ENCODE measurements around the gene ETAA1.

The ETAA1 gene

DNA sequence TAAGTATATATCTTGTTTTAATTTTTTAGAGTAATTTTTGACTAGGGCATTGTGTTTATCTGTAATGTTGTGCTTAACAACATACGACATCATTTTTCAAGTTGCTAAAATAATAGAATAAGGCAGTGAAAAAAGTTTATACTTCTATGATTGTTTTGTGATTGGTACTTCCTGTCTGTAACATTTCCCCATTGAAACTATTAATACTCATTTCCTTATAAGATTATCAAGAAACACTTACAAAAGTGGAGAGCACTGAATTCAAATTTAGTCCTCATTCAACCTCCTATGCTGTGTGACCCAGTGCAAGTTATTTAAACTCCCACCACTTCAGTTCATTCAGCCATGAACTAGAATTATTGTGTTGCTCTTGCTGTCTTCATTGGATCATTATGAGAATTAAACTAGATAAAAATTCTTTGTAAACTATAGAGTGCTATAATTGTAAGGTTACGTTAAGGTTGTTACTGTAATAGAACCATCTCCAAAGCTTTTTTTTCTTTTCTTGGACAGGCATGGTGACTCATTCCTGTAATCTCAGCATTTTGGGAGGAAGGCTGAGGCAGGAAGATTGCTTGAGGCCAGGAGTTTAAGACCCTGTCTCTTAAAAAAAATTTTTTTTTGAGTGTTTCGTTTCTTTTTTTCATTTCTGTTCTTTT, 2.8 kb downstream of the ETAA1 start:
- Histone ChIP-seq H2AFZ (ENCODE audit: low read depth, low read length) (no peak overlapping the region), H3K4me1 (ENCODE audit: insufficient read depth, low read length) (peaks cover 4% of the 10 kb centered on the region), H3K9me3 (ENCODE audit: low read length) (no peaks in the 10 kb centered on the region), H3K27me3 (ENCODE audit: insufficient read depth, low read length) (no peaks in the 10 kb centered on the region), H3K36me3 (ENCODE audit: insufficient read depth, low read length) (peaks cover 53% of the 10 kb centered on the region), H3K4me3 (ENCODE audit: low read length) (no peak overlapping the region)

DNA sequence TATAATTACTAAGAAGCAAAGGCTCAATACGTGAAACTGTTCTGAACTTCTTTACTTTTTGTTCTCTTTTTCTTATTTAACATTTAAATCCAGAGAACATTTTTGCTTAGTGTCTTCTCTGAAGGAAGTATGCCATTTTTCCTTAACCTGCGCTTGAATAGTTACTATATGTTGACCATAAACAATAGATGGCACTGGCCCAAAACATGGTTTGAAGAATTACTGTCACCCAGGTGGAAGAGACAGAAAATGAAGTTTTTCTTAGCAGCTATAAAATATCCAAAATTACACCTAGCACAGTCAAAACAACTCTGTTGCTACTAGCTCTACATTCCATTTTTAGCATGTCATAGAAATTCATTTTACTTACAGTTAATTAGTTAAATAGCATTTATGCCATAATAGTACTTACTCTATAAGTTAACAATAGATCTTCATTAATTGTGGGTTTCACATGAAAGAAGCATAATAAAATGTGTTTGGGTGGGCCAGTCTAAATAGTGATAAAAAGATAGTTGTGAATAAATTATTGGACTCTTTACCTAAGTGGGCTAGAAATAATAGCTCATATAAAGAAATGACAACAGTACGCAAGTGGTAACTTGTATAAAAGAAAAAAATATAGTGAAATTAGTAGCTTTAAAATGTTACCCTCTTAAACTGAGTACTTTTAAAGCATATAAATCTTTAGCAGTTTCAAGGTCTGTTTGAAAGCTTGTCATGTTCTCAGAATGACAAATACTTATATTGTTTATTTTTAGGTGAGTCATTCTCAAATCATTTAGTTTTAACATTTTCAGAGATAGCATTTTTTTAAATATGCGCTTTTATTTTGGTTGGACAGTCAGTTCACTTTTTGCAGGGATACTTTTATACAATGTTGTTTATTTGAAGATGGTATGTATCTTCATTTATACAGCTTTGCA, 3.7 kb downstream of the ETAA1 start:
- H3K4me1 ChIP-seq (ENCODE audit: insufficient read depth, low read length), result peaks cover 4% of the 10 kb centered on the region
- no peak overlapping the region for H2AFZ ChIP-seq (ENCODE audit: low read depth, low read length)
- H3K9me3 ChIP-seq (ENCODE audit: low read length), result no peaks in the 10 kb centered on the region
- peaks cover 61% of the 10 kb centered on the region for H3K36me3 ChIP-seq (ENCODE audit: insufficient read depth, low read length)
- H3K27me3 ChIP-seq (ENCODE audit: insufficient read depth, low read length), result no peaks in the 10 kb centered on the region
- H3K4me3 ChIP-seq (ENCODE audit: low read length), result no peak overlapping the region

DNA sequence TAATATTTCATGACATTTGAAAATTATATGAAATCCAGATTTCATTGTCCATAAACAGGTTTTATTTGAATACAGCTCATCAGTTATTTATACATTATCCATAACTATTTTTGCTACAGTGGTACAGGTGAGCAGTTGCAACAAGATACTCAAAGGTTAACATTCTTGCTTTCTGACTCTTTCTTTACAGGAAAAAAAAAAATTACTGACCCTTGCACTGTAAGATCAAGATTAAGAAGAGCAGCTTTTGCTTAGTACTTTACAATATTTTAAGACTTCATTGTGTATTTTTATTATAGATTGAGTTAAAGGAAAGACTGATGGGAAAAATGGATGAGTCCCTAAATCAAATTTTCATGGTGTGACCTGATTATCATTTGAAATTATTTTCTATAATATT, 11.2 kb downstream of the ETAA1 start:
- no peaks in the 10 kb centered on the region for H3K4me1 ChIP-seq (ENCODE audit: insufficient read depth, low read length)
- peaks cover 46% of the 10 kb centered on the region for H3K36me3 ChIP-seq (ENCODE audit: insufficient read depth, low read length)
- no peaks in the 10 kb centered on the region for H3K9me3 ChIP-seq (ENCODE audit: low read length)
- H3K27me3 ChIP-seq (ENCODE audit: insufficient read depth, low read length), result no peaks in the 10 kb centered on the region
- no peak overlapping the region for H3K4me3 ChIP-seq (ENCODE audit: low read length)
- H2AFZ ChIP-seq (ENCODE audit: low read depth, low read length), result no peak overlapping the region

DNA sequence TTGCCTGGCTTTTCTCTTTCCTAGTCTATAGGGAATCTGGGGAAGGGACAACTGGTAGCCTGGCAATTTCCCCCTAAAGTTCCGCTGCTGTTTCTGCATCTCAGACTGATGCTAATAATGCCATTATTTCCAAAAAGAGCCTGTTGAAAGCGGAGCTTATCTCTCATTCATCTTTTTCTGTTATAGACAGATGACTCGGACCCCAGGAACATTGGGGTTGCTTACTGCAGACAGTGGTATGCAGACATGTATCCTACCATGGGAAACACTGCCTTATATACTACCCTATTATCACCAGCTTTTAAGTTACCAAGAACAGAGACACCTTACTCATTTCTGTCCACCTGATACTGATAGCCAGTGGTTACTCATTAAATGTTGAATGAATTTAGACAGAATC, 15.3 kb downstream of the ETAA1 start:
- Histone ChIP-seq H3K4me3 (ENCODE audit: low read length) (no peak overlapping the region), H2AFZ (ENCODE audit: low read depth, low read length) (no peak overlapping the region), H3K27me3 (ENCODE audit: insufficient read depth, low read length) (no peaks in the 10 kb centered on the region), H3K4me1 (ENCODE audit: insufficient read depth, low read length) (no peaks in the 10 kb centered on the region), H3K36me3 (ENCODE audit: insufficient read depth, low read length) (peaks cover 18% of the 10 kb centered on the region), H3K9me3 (ENCODE audit: low read length) (no peaks in the 10 kb centered on the region)

DNA sequence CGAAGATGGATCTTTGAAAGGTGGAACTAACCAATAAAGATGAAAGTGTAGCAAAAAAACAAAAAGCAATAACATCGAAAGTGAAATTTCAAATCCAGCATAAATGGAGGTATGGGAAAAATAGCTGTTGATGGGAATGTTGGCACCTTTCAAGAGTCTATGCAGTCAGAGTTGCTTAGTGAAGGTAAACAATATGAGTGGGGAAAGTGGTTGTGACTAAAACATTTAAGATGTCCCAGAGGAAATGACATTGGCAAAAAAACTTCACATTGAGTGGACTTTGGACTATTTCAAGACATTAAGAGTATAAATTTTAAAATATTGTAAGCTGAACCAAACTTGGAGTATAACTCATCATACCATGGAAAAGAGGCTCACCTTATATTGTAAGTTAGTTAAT, 17.7 kb downstream of the ETAA1 start:
- H3K4me3 ChIP-seq (ENCODE audit: low read length), result no peak overlapping the region
- H3K36me3 ChIP-seq (ENCODE audit: insufficient read depth, low read length), result peaks cover 15% of the 10 kb centered on the region
- H2AFZ ChIP-seq (ENCODE audit: low read depth, low read length), result no peak overlapping the region
- H3K4me1 ChIP-seq (ENCODE audit: insufficient read depth, low read length), result no peaks in the 10 kb centered on the region
- H3K27me3 ChIP-seq (ENCODE audit: insufficient read depth, low read length), result no peaks in the 10 kb centered on the region
- no peaks in the 10 kb centered on the region for H3K9me3 ChIP-seq (ENCODE audit: low read length)

DNA sequence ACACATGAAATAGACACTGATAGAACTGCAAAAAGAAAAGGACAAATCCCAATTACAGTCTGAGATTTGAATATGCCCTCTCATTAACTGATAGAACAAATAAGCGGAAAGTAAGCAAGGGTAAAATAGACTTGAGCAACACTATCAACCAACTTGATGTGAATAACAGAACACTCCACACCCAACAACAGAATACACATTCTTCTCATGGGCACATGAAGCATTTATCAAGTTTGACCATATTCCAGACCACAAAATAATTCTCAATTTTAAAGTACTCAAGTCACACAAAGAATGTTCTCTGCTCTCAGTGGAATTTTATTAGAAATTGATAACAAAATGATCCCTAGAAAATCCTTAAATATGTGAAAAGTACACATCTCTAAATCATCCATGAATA, 19.0 kb downstream of the ETAA1 start:
- H3K27me3 ChIP-seq (ENCODE audit: insufficient read depth, low read length), result no peaks in the 10 kb centered on the region
- H3K4me3 ChIP-seq (ENCODE audit: low read length), result no peak overlapping the region
- H3K9me3 ChIP-seq (ENCODE audit: low read length), result no peaks in the 10 kb centered on the region
- peaks cover 7% of the 10 kb centered on the region for H3K36me3 ChIP-seq (ENCODE audit: insufficient read depth, low read length)
- H3K4me1 ChIP-seq (ENCODE audit: insufficient read depth, low read length), result no peaks in the 10 kb centered on the region
- H2AFZ ChIP-seq (ENCODE audit: low read depth, low read length), result no peak overlapping the region

DNA sequence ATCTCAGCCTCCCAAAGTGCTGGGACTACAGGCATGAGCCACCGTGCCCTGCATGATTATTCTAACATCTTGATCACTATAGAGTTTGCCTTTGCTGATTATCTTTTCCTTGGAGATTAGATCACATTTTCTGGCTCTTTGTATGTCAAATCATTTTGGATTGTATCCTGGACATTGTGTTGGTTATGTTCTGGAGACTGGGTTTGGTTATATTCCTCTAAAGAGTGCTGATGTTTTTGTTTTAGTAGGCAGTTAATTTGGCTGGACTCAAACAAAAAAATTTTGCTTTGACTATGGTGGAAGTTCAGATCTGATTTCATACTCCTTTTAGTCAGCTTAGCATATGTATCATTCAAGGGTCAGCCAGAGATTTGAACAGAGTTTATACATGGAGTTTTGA, 26.4 kb downstream of the ETAA1 start:
- Histone ChIP-seq H3K36me3 (ENCODE audit: insufficient read depth, low read length) (no peaks in the 10 kb centered on the region), H3K27me3 (ENCODE audit: insufficient read depth, low read length) (no peaks in the 10 kb centered on the region), H3K4me3 (ENCODE audit: low read length) (no peak overlapping the region), H3K4me1 (ENCODE audit: insufficient read depth, low read length) (no peaks in the 10 kb centered on the region), H2AFZ (ENCODE audit: low read depth, low read length) (no peak overlapping the region), H3K9me3 (ENCODE audit: low read length) (peaks cover 3% of the 10 kb centered on the region)

DNA sequence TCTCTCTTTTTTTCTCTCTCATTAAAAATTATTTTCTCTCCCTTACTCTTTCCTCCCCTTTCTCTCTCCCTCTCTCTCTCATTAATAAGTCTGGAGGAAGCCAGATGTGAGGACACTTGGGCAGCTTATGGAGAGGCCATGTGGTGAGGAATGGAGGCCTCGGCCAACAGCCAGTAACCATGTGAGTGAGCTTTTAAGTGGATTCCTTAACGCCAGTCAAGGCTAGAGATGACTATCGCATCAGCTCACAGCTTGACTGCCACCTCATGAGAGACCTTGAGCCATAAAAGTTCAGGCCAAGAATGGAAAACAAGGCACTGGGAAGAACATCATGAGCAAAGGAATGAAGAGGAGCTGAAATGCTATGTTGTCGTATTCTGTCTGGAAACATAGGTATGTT, 39.1 kb downstream of the ETAA1 start:
- H2AFZ ChIP-seq (ENCODE audit: low read depth, low read length), result no peak overlapping the region
- H3K27me3 ChIP-seq (ENCODE audit: insufficient read depth, low read length), result no peaks in the 10 kb centered on the region
- H3K4me1 ChIP-seq (ENCODE audit: insufficient read depth, low read length), result peaks cover 5% of the 10 kb centered on the region
- no peaks in the 10 kb centered on the region for H3K9me3 ChIP-seq (ENCODE audit: low read length)
- no peaks in the 10 kb centered on the region for H3K36me3 ChIP-seq (ENCODE audit: insufficient read depth, low read length)
- no peak overlapping the region for H3K4me3 ChIP-seq (ENCODE audit: low read length)

DNA sequence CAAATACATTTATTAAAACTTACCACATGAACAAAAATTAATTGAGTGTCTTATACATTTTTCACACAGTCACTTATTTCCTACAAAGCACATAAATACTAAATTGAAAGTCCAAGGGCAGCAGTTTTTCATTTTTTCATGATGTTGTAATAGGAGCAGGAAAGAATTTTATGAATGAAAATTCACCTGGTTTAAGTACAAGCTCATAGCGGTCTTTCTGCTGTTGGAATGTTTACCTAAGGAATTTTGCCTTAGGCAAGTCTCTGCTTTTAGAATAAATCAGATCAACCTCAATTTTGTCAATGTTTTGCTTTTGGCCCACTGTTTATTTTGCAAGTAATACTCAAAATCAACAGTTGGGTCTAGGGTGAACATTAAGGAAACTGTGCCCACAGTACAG, 40.0 kb downstream of the ETAA1 start:
- H3K36me3 ChIP-seq (ENCODE audit: insufficient read depth, low read length), result no peaks in the 10 kb centered on the region
- H2AFZ ChIP-seq (ENCODE audit: low read depth, low read length), result no peak overlapping the region
- H3K27me3 ChIP-seq (ENCODE audit: insufficient read depth, low read length), result no peaks in the 10 kb centered on the region
- no peak overlapping the region for H3K4me3 ChIP-seq (ENCODE audit: low read length)
- H3K4me1 ChIP-seq (ENCODE audit: insufficient read depth, low read length), result peaks cover 5% of the 10 kb centered on the region
- no peaks in the 10 kb centered on the region for H3K9me3 ChIP-seq (ENCODE audit: low read length)

DNA sequence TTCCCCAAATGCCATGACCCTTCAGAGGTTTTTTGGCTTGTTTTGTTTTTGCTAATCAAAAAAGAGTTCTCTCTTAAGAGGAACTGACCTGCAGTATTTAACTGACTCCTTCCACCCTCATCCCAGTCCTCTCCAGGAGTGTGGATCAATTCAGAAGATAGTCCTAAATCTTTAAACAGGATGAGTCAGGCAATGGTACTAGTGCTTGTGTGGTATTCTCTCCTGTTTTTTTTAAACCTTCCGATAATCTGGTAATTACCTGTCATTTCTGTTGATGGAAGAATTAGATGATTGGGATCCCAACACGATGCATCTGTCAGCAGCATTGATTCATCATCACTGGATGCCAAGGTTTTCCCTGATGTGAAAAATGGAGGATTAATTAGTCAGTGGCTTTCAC, 41.2 kb downstream of the ETAA1 start:
- Histone ChIP-seq H3K4me3 (ENCODE audit: low read length) (no peak overlapping the region), H3K36me3 (ENCODE audit: insufficient read depth, low read length) (no peaks in the 10 kb centered on the region), H3K27me3 (ENCODE audit: insufficient read depth, low read length) (no peaks in the 10 kb centered on the region), H3K4me1 (ENCODE audit: insufficient read depth, low read length) (peaks cover 5% of the 10 kb centered on the region), H3K9me3 (ENCODE audit: low read length) (no peaks in the 10 kb centered on the region), H2AFZ (ENCODE audit: low read depth, low read length) (no peak overlapping the region)

DNA sequence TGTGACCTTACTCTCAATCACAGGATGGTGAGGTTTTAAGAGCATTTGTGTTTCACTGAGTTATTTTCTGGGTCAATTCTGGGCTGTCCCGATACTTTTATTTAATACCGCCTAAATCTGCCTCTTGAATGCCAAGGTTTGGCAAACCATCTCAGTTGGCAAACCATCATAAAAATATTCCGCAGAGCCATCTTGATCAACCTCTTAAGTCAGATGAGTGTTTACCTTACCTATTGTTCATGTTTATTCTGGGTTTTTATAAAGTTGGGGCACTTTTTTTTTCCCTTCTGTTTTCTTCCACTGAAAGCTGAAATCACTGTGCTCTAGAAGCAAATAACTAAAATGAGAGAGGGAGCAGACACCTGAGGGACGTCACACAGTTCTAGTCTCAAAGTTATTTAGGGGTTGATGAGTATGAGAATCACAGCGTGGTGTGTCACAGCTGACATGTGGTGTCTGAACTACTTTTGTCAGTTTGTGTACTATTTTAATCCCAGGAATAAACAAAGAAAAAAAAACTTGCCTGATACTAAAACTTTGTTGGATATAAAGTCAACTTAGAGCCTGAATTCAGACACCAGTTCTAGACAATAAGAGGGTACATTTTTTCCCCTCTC, 48.6 kb downstream of the ETAA1 start:
- Histone ChIP-seq H3K27me3 (ENCODE audit: insufficient read depth, low read length) (no peaks in the 10 kb centered on the region), H3K4me1 (ENCODE audit: insufficient read depth, low read length) (no peaks in the 10 kb centered on the region), H3K36me3 (ENCODE audit: insufficient read depth, low read length) (no peaks in the 10 kb centered on the region), H2AFZ (ENCODE audit: low read depth, low read length) (no peak overlapping the region), H3K9me3 (ENCODE audit: low read length) (no peaks in the 10 kb centered on the region), H3K4me3 (ENCODE audit: low read length) (no peak overlapping the region)

DNA sequence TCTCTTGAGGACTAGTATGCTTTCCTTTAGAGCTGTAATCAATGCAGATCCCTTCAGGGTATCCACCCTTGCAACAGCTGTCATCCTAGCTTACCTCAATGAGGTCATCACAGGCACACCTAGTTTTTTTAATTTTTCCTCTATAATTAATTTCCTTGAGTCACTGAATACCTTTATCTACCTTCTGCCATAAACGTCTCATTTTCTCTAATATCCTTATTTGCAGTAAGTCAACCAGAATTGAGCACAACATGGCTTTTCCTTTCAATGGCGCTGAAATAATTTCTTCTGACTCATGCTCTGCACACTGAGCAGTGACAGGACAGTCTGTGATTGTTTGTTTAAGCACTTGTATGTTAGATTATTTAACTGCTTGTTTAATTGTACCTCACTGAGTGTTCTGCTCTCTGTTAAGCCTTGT, 49.4 kb downstream of the ETAA1 start:
- no peak overlapping the region for H2AFZ ChIP-seq (ENCODE audit: low read depth, low read length)
- no peaks in the 10 kb centered on the region for H3K4me1 ChIP-seq (ENCODE audit: insufficient read depth, low read length)
- H3K4me3 ChIP-seq (ENCODE audit: low read length), result no peak overlapping the region
- H3K36me3 ChIP-seq (ENCODE audit: insufficient read depth, low read length), result no peaks in the 10 kb centered on the region
- no peaks in the 10 kb centered on the region for H3K27me3 ChIP-seq (ENCODE audit: insufficient read depth, low read length)
- no peaks in the 10 kb centered on the region for H3K9me3 ChIP-seq (ENCODE audit: low read length)

DNA sequence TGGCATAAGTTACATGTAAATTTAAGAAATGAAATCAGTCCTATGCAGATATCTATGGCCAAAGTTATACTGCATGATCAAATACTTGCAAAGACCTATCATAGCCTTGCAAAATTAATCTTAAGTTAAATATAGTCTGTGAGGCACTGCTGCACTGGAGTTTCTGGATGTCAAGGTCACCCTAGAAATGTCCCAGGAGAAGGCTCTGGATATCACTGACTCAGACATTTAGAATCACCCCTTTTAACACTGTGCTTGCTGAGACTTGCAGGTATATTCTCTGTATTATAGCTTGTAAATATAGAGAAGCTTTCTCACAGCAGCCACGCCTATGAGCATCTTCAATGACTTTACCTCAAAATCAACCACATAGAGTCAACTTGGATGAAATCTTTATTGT, 51.5 kb downstream of the ETAA1 start:
- Histone ChIP-seq H3K4me3 (ENCODE audit: low read length) (no peak overlapping the region), H3K4me1 (ENCODE audit: insufficient read depth, low read length) (no peaks in the 10 kb centered on the region), H3K9me3 (ENCODE audit: low read length) (no peaks in the 10 kb centered on the region), H2AFZ (ENCODE audit: low read depth, low read length) (no peak overlapping the region), H3K36me3 (ENCODE audit: insufficient read depth, low read length) (no peaks in the 10 kb centered on the region), H3K27me3 (ENCODE audit: insufficient read depth, low read length) (no peaks in the 10 kb centered on the region)

Data from neuron (in vitro differentiated cells).